Amygdala (tissue), 56 donors: Measurements from ENCODE around the gene BANP.
"Not testable (repeated sequence)": the region's sequence is repeated elsewhere in the genome, so short reads cannot be mapped to it uniquely, and the experiment has no call there.

ENCODE experiments used
- DNase-seq, 56 donors: peaks; one replicate each; lab custom pipeline; 2025; lab: John Stamatoyannopoulos, UW

The BANP gene

DNA sequence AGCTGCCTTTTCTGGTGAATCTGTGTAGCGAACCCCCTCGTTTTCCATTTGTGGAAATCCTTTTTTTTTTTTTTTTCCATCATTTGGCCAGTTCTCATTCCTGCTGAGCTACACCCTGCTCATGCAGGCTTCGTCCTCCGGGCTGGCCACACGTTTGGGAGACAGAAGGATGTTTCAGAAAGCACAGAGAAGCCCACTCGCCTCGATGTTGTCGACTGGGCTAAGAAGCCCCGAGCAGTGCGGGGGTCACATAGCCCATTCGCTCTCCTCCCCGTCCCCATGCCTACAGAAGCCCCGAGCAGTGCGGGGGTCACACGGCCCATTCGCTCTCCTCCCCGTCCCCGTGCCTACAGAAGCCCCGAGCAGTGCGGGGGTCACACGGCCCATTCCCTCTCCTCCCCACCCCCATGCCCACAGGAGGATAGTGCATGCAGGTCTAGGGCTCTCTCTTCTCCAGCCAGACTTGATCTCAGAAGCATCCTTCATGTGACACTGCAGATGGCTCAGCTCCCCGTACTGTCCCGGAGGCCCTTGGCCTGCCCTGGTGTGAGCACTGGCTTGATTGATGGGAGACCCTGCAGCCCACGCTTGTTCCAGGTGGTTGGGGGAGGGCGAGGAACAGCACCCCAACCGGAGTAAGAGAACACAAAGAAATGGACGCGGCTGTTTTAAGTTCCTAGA lies 89.1 kb downstream of the BANP start:
- not testable (repeated sequence) for DNase-seq

DNA sequence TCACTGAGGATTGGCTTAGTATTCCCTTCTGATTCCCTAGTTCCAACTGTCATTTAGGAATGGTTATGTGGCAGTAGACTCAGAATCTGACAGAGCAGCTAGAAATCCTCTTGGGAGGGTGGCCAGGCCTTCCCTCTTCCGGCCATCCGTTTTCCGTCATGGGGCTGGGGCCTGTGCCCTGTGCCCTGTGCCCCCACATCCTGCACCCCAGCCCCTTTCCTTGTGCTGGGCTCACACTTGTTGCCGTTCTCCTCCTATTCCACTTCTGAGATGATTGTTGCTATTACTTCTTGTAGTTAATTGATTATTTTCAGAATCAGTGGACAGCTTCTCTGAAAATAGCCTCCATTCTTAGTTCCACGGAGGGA lies 89.6 kb downstream of the BANP start:
- DNase-seq, result not testable (repeated sequence)

DNA sequence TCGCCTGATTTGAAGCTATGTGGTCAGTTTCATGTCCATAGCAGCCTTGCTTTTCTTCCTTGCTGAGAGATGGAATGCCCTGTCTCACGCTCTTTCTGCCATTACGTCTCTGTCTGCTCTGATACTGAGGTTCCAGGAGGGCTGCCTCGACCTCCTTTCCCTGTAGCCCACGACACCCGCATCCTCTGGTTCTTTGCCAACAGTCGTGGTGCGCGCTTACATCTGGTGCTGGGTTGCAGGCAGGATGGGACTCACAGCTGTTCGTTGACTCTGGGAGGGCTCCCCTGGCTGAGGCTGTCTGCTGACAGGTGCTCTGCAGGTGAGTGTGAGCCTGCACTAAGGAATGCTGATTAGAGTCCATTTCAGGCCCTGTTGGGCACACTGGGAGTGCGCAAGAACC lies 90.3 kb downstream of the BANP start:
- DNase-seq, result not testable (repeated sequence)

DNA sequence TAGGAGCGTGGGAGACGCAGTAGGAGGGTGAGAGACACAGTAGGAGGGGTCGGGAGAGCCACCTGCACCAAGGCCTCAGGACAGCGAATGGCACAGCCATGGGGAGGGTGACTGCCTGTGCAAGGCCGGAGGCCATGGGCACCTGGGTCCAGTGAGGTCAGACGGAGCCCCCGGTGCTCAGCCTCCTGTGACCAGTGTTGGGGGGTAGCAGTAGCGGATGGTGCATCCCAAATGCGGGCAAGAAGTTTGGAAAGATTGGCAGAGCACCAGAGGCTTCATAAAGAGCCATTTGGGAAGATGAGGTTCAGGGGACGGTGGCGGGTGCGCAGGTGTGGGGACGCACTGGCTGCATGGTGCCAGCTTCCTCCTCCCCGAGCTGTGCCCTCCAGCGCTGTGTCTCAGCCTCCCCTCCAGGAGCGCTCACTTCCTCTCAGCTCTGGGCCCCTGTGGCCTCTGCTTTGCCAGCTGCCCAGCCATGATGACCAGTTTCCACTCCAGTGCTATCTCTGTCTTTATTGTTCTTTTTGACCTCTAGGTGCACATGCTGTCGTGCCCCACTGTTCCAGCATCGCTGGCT lies 90.8 kb downstream of the BANP start:
- not testable (repeated sequence) for DNase-seq

DNA sequence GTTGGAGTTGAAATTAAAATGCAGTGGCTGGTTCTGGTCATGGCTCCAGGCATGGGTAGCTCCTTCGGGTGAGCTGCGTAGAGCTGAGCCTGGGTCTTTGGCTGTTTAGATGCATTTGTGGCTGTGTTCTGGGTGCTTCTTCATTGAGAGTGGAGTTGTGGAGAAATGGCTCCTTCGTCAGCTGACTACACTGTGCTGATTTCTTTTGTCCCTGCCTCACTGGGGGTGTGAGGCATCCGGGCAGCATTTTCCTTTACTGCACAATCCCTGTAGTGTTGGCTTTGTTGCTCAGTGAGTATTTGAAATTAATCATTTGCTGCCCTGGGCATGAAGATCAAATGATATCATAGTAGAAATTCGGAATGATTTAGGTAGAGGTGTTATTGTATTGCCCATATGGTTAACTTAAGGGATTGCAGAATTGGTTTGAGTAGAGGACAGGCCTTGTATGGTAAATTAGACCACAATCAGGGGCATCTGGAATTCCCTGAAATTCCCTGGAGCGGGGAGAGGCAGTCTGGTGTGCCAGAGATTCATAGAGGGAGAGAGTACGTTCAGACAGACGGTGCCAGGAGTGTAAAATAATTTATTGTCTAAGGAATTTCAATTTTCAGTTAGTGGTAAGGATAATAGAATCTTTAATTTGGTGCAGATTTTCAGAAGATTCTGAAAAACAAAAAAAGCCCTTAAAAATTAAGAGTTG lies 92.1 kb downstream of the BANP start:
- DNase-seq, result not testable (repeated sequence)

DNA sequence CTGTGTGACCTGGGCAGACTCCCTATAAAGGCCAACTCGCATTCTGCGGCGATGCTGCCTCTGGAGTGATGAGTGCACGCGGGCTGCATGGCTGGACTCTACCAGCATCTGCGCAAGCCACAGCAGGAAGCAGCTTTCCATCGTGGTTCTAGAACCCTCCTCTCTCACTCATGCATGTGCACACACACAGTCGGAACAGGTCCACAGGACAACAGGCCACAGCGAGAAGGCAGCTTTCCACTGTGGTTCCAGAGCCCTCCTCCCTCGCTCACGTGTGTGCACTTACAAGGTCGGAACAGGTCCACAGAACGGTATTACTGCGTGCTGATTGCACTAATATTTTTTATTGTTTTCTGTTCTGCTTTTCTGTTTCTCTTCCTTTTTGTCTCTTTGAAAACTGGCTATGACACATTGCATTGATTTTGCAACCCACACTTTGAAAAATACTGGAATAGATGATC lies 92.9 kb downstream of the BANP start:
- peak in 3 of 56 donors; percentile 4 to 40 (median 5) for DNase-seq

DNA sequence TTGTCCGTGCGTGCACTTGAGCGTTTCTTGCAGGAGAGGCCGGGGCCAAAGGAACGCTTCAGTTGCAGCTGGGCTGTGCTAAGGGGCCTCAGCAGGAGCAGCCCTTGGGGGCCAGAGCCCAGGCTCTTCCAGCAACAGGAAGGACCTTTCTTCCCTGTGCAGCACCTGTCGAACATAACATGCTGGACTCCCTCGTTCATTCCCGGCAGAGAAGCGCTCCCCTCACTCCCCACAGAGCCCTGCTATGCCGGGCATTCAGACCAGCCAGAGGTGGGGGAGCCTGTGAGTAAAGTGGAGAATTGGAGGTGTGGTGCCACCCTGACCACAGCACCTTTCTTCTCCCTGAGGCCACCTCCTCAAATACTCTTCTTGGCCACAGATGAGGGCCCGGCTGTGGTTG lies 94.1 kb downstream of the BANP start:
- DNase-seq, result not testable (repeated sequence)

DNA sequence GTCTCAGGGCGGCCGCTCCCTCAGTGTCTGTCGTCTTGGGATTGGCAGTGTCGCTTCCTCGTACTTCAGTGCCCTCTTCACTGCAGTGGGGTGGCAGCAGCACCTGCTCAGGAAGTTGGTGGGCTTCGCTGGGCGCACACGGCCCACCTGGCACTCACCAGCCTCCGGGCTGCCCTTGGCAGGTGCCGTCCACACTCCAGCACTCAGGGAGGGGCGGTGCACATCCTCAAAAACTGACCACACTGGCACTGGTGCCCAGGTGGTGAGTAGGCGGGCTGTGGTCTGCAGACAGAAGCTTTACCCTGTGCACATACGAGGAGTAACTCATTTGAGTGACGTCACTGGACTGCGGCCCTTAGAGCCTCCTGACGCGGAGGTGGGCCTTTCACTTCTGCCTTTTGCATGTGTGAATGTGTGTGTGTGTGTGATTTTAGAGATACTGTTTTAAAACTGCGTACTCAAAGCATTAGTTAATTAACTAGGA lies 94.6 kb downstream of the BANP start:
- DNase-seq, result no peak

DNA sequence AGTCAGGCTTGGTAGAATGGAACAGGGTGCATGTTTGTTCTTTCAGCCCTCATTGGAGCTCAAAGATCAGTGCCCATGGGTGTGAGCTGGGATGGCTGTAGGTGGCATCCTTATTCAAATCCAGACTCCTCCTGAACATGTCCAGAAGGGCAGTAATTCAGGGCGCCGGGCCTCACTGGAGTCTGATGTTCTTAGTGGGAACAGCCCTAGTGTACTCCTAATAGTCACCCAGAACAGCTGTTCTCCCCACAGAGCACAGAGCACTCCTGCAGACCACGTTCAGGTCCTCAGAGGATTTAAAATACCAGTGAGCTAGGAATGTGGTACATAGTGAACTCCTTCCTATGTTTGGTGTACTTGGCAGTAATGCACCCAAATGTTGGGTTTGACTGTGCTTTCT lies 96.2 kb downstream of the BANP start:
- no peak for DNase-seq

DNA sequence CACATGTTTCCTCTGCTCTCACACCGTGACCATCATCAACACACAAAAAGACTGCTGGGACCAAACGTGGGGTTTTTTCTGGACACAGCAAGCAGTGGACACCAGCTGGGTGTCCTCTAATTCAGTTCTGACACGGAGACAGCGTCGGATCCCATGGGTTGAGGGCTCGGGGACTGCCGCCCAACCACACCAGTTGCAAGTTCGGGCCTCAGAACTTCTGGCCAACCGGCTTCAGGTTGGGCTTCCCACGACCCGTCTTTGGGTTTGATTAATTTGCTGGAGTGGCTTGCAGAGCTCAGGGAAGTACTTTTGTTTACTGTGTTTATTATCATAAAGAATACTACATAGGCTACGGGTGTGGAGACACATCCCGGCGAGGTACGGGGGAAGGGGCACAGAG lies 97.8 kb downstream of the BANP start:
- DNase-seq, result no peak

DNA sequence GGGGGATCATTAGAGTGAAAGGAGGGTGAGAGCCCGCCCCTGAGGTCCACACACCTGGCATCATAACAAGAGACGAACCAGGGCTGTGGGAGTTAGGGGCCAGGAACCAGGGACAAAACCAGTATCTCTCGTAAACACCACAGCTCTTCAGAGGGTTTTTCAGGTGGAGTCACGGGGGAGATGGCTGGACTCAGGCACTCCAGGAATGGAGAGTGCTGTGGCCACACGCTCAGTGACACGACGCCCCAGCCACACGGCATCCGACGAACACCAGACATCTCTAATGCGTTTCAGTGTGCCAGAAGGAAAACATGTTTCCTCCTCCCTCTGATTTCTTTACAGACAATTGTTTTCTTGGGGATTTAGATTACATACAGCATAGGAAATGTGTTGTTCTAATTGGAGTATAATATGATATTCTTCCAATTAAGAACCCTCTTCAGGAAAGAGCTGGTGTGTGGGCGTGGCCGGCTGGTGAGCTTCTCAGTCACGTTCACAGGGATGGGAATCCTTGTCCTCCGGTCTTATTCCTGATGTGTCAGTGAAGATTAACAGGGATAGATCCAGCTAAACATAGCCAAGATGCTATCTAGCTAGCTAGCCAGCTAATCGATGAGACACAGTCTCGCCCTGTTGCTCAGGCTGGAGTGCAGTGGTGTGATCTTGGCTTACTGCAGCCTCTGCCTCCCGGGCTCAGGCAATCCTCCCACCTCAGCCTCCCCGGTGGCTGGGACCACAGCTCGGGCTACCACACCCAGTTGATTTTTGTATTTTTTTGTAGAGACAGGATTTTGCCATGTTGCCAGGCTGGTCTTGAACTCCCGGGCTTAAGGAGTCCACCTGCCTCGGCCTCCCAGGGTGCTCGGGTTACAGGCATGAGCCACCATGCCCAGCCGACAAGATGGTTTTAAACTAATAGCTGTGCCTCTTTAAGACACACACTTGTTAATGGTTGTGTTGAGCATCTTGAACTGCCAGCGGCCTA lies 98.6 kb downstream of the BANP start:
- peak in 1 of 56 donors; percentile 7 for DNase-seq

DNA sequence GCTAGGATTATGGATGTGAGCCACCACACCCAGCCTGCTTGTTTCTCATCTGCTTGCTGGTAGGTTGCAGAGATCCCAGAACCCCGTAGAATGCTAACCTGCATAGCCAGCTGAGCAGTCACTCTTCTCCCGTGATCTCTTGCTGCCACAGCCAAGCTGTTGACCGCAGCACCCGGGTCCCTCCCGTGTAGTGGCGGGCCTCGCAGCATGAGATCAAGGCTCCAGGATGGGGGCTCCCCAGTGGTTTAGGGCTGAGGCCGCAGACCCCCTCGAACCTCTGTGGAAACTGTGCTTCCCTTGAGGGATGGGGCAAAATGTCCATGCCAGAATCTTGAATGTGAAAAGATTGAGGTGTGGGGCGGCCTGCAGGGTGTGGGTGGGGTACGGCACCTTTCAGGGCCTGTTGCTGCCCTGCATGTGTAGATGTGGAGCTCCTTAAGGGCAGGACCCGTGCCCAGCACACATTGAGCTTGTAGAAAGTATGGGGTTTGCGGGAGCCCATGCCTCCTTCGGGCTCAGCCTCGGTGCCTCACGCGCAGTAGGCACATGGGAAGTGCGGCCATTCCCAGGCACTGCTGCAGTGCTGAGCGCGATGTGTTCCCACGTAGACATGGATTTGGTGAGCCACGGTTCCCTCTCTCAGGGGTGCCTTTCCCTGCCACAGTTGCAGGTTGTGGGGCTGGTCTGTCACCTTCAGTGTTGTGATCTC lies 99.9 kb downstream of the BANP start:
- no peak for DNase-seq

DNA sequence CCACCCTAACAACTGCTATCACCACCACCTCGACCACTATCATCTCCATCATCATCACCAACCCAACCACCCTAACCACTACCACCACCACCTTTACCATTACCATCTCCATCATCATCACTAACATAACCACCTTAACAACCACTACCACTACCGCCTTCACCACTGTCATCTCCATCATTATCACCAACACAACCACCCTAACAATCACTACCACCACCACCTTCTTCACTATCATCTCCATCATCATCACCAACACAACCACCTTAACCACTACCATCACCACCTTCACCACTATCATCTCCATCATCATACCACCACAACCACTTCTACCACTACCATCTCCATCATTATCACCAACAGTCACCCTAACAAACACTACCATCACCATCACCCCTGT lies 101.4 kb downstream of the BANP start:
- DNase-seq, result no peak

DNA sequence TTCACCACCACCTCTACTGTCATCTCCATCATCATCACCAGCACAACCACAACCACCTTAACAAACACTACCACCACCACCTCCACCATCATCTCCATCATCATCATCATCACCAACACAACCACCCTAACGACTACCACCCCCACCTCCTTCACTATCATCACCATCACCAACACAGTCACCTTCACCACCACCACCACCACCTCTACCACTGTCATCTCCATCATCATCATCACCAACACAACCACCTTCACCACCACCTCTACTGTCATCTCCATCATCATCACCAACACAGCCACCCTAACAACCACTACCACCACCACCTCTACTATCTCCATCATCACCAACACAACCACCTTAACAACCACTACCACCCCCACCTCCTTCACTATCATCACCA lies 102.2 kb downstream of the BANP start:
- DNase-seq, result not testable (repeated sequence)

DNA sequence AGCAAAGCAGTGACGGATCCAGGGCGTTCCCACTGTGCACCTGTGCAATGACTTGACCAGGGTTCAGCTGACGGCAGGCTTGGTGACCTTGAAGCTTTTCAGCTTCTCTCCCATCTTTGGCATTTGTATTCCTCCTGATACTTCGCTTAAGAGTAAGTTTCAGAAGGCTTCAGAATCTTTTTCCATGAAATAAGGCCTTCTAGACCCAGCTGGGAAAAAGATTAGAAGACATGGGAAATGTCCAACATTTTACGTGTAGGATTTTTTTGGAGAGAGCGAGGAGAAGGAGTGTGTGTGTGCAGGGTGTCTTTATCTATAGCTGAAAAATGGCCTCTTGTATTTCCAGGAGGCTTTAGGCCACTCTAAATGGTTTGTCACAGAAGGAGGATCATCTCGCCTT lies 104.1 kb downstream of the BANP start:
- no peak for DNase-seq

DNA sequence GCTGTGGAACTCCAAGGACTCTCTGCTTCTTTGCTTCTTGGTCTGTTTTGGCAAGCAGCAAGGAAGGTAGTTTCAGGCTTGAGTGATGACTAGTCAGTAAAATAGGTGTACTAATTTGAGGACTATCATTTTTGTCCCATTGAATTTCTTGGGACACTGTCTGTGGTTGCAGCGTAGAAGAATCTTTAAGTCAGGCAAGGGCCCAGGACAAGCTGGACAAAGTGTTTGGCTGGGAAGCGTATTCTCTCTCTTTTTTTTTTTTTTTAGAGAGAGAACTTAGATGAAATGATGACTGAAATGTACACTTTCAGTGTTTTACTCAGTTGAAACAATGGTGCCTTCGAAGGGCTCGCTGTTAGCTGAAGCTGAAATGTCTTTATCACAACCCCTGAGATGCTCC lies 105.0 kb downstream of the BANP start:
- no peak for DNase-seq

DNA sequence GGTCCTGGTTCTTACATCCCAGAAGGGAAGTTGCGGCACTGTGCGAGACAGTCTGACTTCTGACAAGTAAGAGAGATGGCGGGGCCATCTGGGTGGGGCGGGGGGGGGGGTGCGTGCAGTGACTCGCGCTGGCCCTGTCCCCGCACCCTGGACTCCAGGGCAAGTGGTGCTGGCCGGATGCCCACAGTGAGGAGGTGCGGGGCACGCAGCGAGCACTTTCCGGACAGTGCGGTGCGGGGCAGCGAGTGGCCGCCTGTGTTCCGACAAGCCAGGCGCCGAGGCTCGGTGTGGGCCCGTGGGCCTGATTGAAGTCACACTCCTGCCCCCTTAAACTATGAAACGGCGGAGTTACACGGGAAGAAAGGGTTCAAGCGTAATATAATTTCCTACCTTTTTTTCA lies 106.4 kb downstream of the BANP start:
- no peak for DNase-seq

DNA sequence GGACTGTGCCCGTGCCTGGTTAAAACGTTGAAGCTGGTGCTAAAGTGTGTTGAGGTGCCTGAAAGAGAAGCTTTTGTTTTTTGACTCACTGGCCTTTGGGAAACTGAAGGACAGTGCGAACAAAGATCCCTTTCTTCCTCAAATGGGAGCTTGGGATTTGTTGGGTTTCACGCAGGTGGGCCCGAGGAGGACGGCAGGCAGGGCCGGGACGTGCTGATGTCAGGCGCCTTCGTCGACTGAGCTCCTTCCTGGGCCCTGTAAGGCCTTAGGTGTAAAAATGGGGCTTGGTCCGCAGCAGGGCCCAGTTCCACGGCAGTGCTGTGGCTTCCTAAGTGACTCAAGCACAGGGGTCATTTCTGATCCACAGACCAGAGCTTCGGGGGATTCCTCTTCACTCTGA lies 106.9 kb downstream of the BANP start:
- no peak for DNase-seq

DNA sequence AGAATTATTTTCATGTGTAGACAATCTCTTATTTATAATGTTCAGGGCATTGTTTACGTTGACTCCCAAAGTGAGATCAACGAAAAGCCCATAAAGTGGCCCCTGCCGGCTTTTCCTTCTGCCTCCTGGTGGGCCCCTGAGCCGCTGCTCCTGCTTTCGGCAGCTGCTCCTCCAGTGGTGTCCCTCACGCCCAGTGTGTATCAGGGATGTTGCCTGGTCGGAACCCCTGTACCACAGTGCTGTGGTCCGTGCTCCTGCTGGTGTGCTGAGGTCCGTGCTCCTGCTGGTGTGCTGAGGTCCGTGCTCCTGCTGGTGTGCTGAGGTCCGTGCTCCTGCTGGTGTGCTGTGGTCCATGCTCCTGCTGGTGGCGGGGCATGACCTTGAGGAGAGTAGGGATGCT lies 107.6 kb downstream of the BANP start:
- no peak for DNase-seq
